ENCODE measurements around the gene IL1RAPL2.
A peak's percentile ranks its signal among the peaks of the same experiment; 100 is the strongest.

IL1RAPL2 gene

GRCh38 chrX:105527759-105528158 lies 961.8 kb downstream of the IL1RAPL2 start:
- Histone ChIP-seq H3K36me3 (replicated peaks) (no peaks in the 10 kb centered on the region), H3K27ac (no peak overlapping the region), H3K27me3 (replicated peaks) (no peaks in the 10 kb centered on the region), H3K4me3 (ENCODE audit: low read depth, low read length) (no peak overlapping the region)
- in situ Hi-C loops (cut with HindIII; ENCODE audit: low pct_ligation_motif_present, low sequenced_read_pairs) = no loop called here
- TF ChIP-seq, protein P1, sequence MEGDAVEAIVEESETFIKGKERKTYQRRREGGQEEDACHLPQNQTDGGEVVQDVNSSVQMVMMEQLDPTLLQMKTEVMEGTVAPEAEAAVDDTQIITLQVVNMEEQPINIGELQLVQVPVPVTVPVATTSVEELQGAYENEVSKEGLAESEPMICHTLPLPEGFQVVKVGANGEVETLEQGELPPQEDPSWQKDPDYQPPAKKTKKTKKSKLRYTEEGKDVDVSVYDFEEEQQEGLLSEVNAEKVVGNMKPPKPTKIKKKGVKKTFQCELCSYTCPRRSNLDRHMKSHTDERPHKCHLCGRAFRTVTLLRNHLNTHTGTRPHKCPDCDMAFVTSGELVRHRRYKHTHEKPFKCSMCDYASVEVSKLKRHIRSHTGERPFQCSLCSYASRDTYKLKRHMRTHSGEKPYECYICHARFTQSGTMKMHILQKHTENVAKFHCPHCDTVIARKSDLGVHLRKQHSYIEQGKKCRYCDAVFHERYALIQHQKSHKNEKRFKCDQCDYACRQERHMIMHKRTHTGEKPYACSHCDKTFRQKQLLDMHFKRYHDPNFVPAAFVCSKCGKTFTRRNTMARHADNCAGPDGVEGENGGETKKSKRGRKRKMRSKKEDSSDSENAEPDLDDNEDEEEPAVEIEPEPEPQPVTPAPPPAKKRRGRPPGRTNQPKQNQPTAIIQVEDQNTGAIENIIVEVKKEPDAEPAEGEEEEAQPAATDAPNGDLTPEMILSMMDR (IDR thresholded peaks at IDR 0.05; ENCODE audit: low read depth, low read length, missing control alignments) = no peak
- no peak for DNase-seq

- no peaks in the 10 kb centered on the region for H3K36me3 ChIP-seq (replicated peaks)
- no peak for DNase-seq
- TF ChIP-seq, protein P1 (IDR thresholded peaks at IDR 0.05; ENCODE audit: low read depth, low read length, missing control alignments) = no peak
- H3K27ac ChIP-seq = no peak overlapping the region
- H3K27me3 ChIP-seq (replicated peaks) = no peaks in the 10 kb centered on the region
- no peak overlapping the region for H3K4me3 ChIP-seq (ENCODE audit: low read depth, low read length)
- in situ Hi-C loops (cut with HindIII; ENCODE audit: low pct_ligation_motif_present, low sequenced_read_pairs) = no loop called here
Observed at GRCh38 chrX:105533951-105534350, 968.0 kb downstream of the IL1RAPL2 start.

DNA sequence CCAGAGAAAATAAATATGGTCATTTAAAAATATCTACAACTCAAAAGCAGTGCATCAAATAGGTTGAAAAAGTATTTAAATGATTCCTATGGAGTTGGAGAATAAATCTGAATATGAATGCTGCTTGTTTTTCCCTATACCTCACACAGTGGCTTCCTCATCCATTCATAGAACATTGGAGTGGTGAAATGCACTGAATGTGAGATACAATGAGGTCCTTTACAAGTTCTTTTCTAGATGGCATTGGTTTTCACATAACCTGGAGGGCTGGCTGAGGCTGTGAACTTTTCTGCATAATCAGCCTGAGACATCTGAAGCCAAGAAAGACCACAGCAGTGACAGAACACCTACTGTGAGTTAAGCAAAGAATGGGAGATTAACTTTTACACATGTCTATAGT lies 977.3 kb downstream of the IL1RAPL2 start:
- H3K27ac ChIP-seq = no peak overlapping the region
- in situ Hi-C loops (cut with HindIII; ENCODE audit: low pct_ligation_motif_present, low sequenced_read_pairs) = no loop called here
- TF ChIP-seq, protein P1 (IDR thresholded peaks at IDR 0.05; ENCODE audit: low read depth, low read length, missing control alignments) = no peak
- DNase-seq = no peak
- no peak overlapping the region for H3K4me3 ChIP-seq (ENCODE audit: low read depth, low read length)
- no peaks in the 10 kb centered on the region for H3K36me3 ChIP-seq (replicated peaks)
- H3K27me3 ChIP-seq (replicated peaks) = no peaks in the 10 kb centered on the region

DNA sequence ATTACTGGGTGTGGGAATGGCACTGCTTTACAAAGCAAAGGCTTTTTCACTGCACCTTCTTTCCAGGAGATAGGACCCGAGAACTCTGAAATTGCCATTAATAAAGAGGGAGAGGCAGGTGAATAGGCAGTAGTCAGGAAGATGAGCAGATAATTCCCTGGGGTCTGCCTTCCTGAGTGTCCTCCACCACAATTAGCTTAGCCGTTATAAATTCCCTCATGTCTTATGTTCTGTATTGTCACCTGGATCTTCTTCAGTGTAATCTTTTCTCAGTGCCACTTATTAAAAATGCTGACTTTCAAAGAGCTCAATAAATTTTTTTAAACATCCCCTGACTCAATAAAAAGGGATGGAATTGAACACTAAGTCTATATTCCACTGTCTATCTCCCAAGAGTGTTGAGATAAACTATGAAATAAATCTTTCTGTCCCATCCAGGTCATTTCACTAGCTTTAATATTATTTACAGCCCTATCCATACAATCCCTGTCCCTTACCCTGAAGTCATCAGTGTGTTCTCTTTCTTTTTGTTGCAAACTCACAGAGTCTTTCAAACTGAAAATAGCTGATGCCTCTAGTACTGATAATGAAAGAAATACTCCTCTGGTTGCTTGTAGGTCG lies 984.2 kb downstream of the IL1RAPL2 start:
- H3K27ac ChIP-seq = no peak overlapping the region
- TF ChIP-seq, protein P1 (IDR thresholded peaks at IDR 0.05; ENCODE audit: low read depth, low read length, missing control alignments) = no peak
- no peak for DNase-seq
- no peaks in the 10 kb centered on the region for H3K27me3 ChIP-seq (replicated peaks)
- no peak overlapping the region for H3K4me3 ChIP-seq (ENCODE audit: low read depth, low read length)
- no peaks in the 10 kb centered on the region for H3K36me3 ChIP-seq (replicated peaks)
- in situ Hi-C loops (cut with HindIII; ENCODE audit: low pct_ligation_motif_present, low sequenced_read_pairs) = no loop called here

- DNase-seq = no peak
- Histone ChIP-seq H3K36me3 (replicated peaks) (no peaks in the 10 kb centered on the region), H3K27me3 (replicated peaks) (no peaks in the 10 kb centered on the region), H3K4me3 (ENCODE audit: low read depth, low read length) (no peak overlapping the region), H3K27ac (no peak overlapping the region)
- TF ChIP-seq, protein P1 (IDR thresholded peaks at IDR 0.05; ENCODE audit: low read depth, low read length, missing control alignments) = peak; percentile 33
- in situ Hi-C loops (cut with HindIII; ENCODE audit: low pct_ligation_motif_present, low sequenced_read_pairs) = no loop called here
Observed at GRCh38 chrX:105552395-105552794, 986.4 kb downstream of the IL1RAPL2 start.

GRCh38 chrX:105553118-105553517 lies 987.1 kb downstream of the IL1RAPL2 start:
- no peak overlapping the region for H3K4me3 ChIP-seq (ENCODE audit: low read depth, low read length)
- H3K27me3 ChIP-seq (replicated peaks) = no peaks in the 10 kb centered on the region
- no peak overlapping the region for H3K27ac ChIP-seq
- in situ Hi-C loops (cut with HindIII; ENCODE audit: low pct_ligation_motif_present, low sequenced_read_pairs) = no loop called here
- no peak for DNase-seq
- TF ChIP-seq, protein P1 (IDR thresholded peaks at IDR 0.05; ENCODE audit: low read depth, low read length, missing control alignments) = no peak
- no peaks in the 10 kb centered on the region for H3K36me3 ChIP-seq (replicated peaks)
